Vagina (tissue), 2 donors: Measurements from ENCODE around the gene C15orf39.

Experiments used
- CTCF ChIP-seq, 3 experiments: fragments of 450-650 bp in 2 of 3; fragments of 200-600 bp in 1 of 3; sonication (generic) in 1 of 3; IDR thresholded peaks; one replicate each; pipeline ENCODE4 v1.5.1; 2017 to 2019; ENCODE audit warnings: antibody characterized with exemption in 3 of 3, mild to moderate bottlenecking in 2 of 3, moderate library complexity in 2 of 3
- POLR2A ChIP-seq, 2 donors: fragments of 450-650 bp; IDR thresholded peaks; one replicate each; pipeline ENCODE4 v1.6.1; 2017; ENCODE audit warnings: antibody characterized with exemption in 2 of 2, mild to moderate bottlenecking in 2 of 2, moderate library complexity in 2 of 2
- POLR2AphosphoS5 ChIP-seq, 2 donors: sonication (generic); formaldehyde crosslinking; IDR thresholded peaks; one replicate each; pipeline ENCODE4 v1.9.0; 2017; ENCODE audit warnings: antibody characterized with exemption in 2 of 2, mild to moderate bottlenecking in 2 of 2, low read depth in 1 of 2; ENCODE audit not compliant: insufficient read depth in 1 of 2

GRCh38 chr15:75188499-75188898, 13.2 kb upstream of the C15orf39 start:
- TF ChIP-seq POLR2A (IDR thresholded peaks at IDR 0.05) (no peak), CTCF (IDR thresholded peaks at IDR 0.05) (no peak), POLR2AphosphoS5 (IDR thresholded peaks at IDR 0.05; ENCODE audit: insufficient read depth in 1 of 2, low read depth in 1 of 2) (no peak)
